SK-N-SH (cell line): ENCODE results near the gene VPS26A. TPM values are rescaled to one million over a fixed set of nuclear protein-coding genes. Genes with fewer than 3 reads are reported as not detected.

ENCODE experiments used
- CTCF ChIA-PET: fragments of 300-600, 350-600 bp; formaldehyde crosslinking; extraction: SDS; loops from one replicate; lab custom pipeline; 2021; lab: Yijun Ruan, JAX
- POLR2A ChIA-PET: fragments of 350-600 bp; sonication (Branson Sonifier 250); formaldehyde crosslinking; extraction: SDS; loops from one replicate; lab custom pipeline; 2020; ENCODE audit warnings: antibody characterized with exemption, inconsistent platforms; lab: Yijun Ruan, JAX
- DNase-seq: peaks from one replicate; pipeline ENCODE4 v3.0.0; 2012
- H2AFZ ChIP-seq: fragments of 200-600 bp; sonication (generic); 2 replicates; pipeline ENCODE4 v1.8.1; 2016; ENCODE audit warnings: antibody characterized with exemption, mild to moderate bottlenecking, low read depth
- H3F3A ChIP-seq: fragments of 200-600 bp; sonication (generic); replicated peaks from 2 replicates; pipeline ENCODE3; 2016; ENCODE audit warnings: antibody characterized with exemption, mild to moderate bottlenecking; ENCODE audit not compliant: insufficient read depth
- H3K27ac ChIP-seq, 2 experiments: fragments of 200-500 bp in 1 of 2; fragments of 200-600 bp in 1 of 2; sonication (Bioruptor generic) in 1 of 2; sonication (generic), shearing (Covaris generic) in 1 of 2; 2 replicates each; pipeline versions ENCODE4 v1.5.1 to v1.6.1; 2014 to 2016; ENCODE audit warnings: low read depth in 2 of 2, inconsistent platforms in 1 of 2, low read length in 1 of 2, mild to moderate bottlenecking in 1 of 2, mixed read lengths in 1 of 2
- H3K27me3 ChIP-seq: fragments of 200-600 bp; sonication (generic), shearing (Covaris generic); 2 replicates; pipeline ENCODE4 v1.6.1; 2016; ENCODE audit warnings: mixed run types; ENCODE audit not compliant: insufficient read depth
- H3K36me3 ChIP-seq, 2 experiments: fragments of 200-500 bp in 1 of 2; fragments of 200-600 bp in 1 of 2; sonication (Bioruptor generic) in 1 of 2; sonication (generic) in 1 of 2; replicated peaks in 1 of 2; 2 replicates each; pipeline versions ENCODE3 to v1.5.1; 2014 to 2016; ENCODE audit warnings: low read length in 1 of 2, mild to moderate bottlenecking in 1 of 2; ENCODE audit not compliant: insufficient read depth in 2 of 2, control insufficient read depth in 1 of 2
- H3K4me1 ChIP-seq, 2 experiments: fragments of 200-500 bp in 1 of 2; fragments of 200-600 bp in 1 of 2; sonication (Bioruptor generic) in 1 of 2; sonication (generic), shearing (Covaris generic) in 1 of 2; 2 replicates each; pipeline versions ENCODE4 v1.5.1 to v1.6.1; 2014 to 2016; ENCODE audit warnings: low read depth in 1 of 2, low read length in 1 of 2, mixed run types in 1 of 2; ENCODE audit not compliant: insufficient read depth in 2 of 2, control insufficient read depth in 1 of 2
- H3K4me2 ChIP-seq: fragments of 200-600 bp; sonication (generic), shearing (Covaris generic); 2 replicates; pipeline ENCODE4 v1.6.1; 2017; ENCODE audit warnings: mixed run types
- H3K4me3 ChIP-seq, 2 experiments: fragments of 200-500 bp in 1 of 2; fragments of 200-600 bp in 1 of 2; sonication (Bioruptor generic) in 1 of 2; sonication (generic), shearing (Covaris generic) in 1 of 2; 2 replicates each; pipeline versions ENCODE4 v1.5.1 to v1.8.1; 2014 to 2016; ENCODE audit warnings: low read depth in 2 of 2, inconsistent platforms in 1 of 2, low read length in 1 of 2, mild to moderate bottlenecking in 1 of 2, mixed read lengths in 1 of 2, moderate library complexity in 1 of 2
- H3K79me2 ChIP-seq: fragments of 200-600 bp; sonication (generic); 2 replicates; pipeline ENCODE4 v1.8.1; 2017; ENCODE audit warnings: mild to moderate bottlenecking; ENCODE audit not compliant: insufficient read depth
- H3K9ac ChIP-seq: fragments of 200-600 bp; sonication (generic); 2 replicates; pipeline ENCODE4 v1.6.1; 2017; ENCODE audit warnings: mixed run types
- H3K9me2 ChIP-seq: fragments of 200-600 bp; sonication (generic); 2 replicates; pipeline ENCODE4 v1.6.1; 2017; ENCODE audit warnings: mixed run types
- H3K9me3 ChIP-seq: fragments of 200-600 bp; sonication (generic); 2 replicates; pipeline ENCODE4 v1.6.1; 2017; ENCODE audit warnings: mixed run types, mild to moderate bottlenecking, moderate library complexity
- H4K20me1 ChIP-seq: fragments of 200-600 bp; sonication (generic); 2 replicates; pipeline ENCODE4 v1.6.1; 2017; ENCODE audit warnings: mild to moderate bottlenecking, mixed run types; ENCODE audit not compliant: insufficient read depth
- CHD2 ChIP-seq: fragments of 150-350 bp; IDR thresholded peaks from 2 replicates; pipeline ENCODE4 v1.6.1; 2018; ENCODE audit warnings: low read length; ENCODE audit not compliant: partially characterized antibody
- CTCF ChIP-seq: fragments of 200-600 bp; sonication (generic); IDR thresholded peaks from 2 replicates; pipeline ENCODE4 v1.6.1; 2017; ENCODE audit warnings: antibody characterized with exemption, mild to moderate bottlenecking, moderate library complexity
- ELF1 ChIP-seq: IDR thresholded peaks from 2 replicates; pipeline ENCODE4 v1.4.0; 2012
- EZH2phosphoT487 ChIP-seq: fragments of 200-600 bp; sonication (generic); IDR thresholded peaks from 2 replicates; pipeline ENCODE4 v1.6.1; 2017; ENCODE audit warnings: low read depth, mixed run types, mild to moderate bottlenecking, antibody characterized with exemption, moderate library complexity, borderline replicate concordance
- FOXJ3 ChIP-seq: sonication (generic); formaldehyde crosslinking; IDR thresholded peaks from 2 replicates; pipeline ENCODE4 v1.5.1; 2020; ENCODE audit warnings: mild to moderate bottlenecking, missing genetic modification reagents
- GABPA ChIP-seq: IDR thresholded peaks from 2 replicates; pipeline ENCODE4 v1.4.0; 2012; ENCODE audit warnings: low read depth, mild to moderate bottlenecking
- GATA2 ChIP-seq: sonication (generic); formaldehyde crosslinking; IDR thresholded peaks from 2 replicates; pipeline ENCODE4 v1.5.0; 2020; ENCODE audit warnings: mild to moderate bottlenecking, missing genetic modification reagents
- JUND ChIP-seq: IDR thresholded peaks from 2 replicates; pipeline ENCODE4 v1.4.0; 2012
- NFIC ChIP-seq: IDR thresholded peaks from 2 replicates; pipeline ENCODE4 v1.4.0; 2012; ENCODE audit warnings: borderline replicate concordance
- PBX3 ChIP-seq: IDR thresholded peaks from 2 replicates; pipeline ENCODE4; 2012
- POLR2AphosphoS5 ChIP-seq: IDR thresholded peaks from 2 replicates; pipeline ENCODE4 v1.6.1; 2012; ENCODE audit warnings: low read depth, low read length
- RAD21 ChIP-seq: IDR thresholded peaks from 2 replicates; pipeline ENCODE4 v1.6.1; 2012; ENCODE audit warnings: mild to moderate bottlenecking, low read length
- REST ChIP-seq: IDR thresholded peaks from 2 replicates; pipeline ENCODE4 v1.6.1; 2012; ENCODE audit warnings: mild to moderate bottlenecking, low read depth, low read length, moderate library complexity
- SMC3 ChIP-seq: IDR thresholded peaks from 2 replicates; pipeline ENCODE4 v1.6.1; 2012; ENCODE audit warnings: low read depth, low read length, improper control_type of control experiment
- TAF1 ChIP-seq: IDR thresholded peaks from 2 replicates; pipeline ENCODE4 v1.6.1; 2012; ENCODE audit warnings: low read depth, mild to moderate bottlenecking, low read length, moderate library complexity, borderline replicate concordance
- YY1 ChIP-seq: IDR thresholded peaks from 2 replicates; pipeline ENCODE4 v1.4.0; 2012; ENCODE audit warnings: low read depth, mild to moderate bottlenecking
- ZBTB33 ChIP-seq: IDR thresholded peaks from 2 replicates; pipeline ENCODE4 v1.4.0; 2012; ENCODE audit warnings: low read depth, borderline replicate concordance
- WGBS: methylation state at CpG from one replicate; pipeline ENCODE4 v1.1.6; 2017; ENCODE audit warnings: low lambda C conversion rate; 5-methylcytosine and 5-hydroxymethylcytosine counted together
- polyA plus RNA-seq, 3 experiments: library from polyadenylated mRNA; depleted of rRNA; stranded (reverse); fragments of >200 nt; gene quantifications; 2 replicates each; pipeline ENCODE4 v1.2.3, GENCODE V29; 2012

VPS26A gene
- polyA plus RNA-seq, 1 of the 3 experiments (the other 2 are of a cell fraction), result 10.6 TPM

GRCh38 chr10:69182005-69182404, 58.0 kb downstream of the VPS26A start:
- Histone ChIP-seq H3K27me3 (no peaks in the 10 kb centered on the region), H3K9ac (no peak overlapping the region), H3K36me3 (peaks cover 10 to 16% of the 10 kb centered on the region in 2 experiments)
- POLR2A ChIA-PET, result no interaction called here
- TF ChIP-seq NFIC (no peak), JUND (no peak), YY1 (no peak), REST (no peak), SMC3 (no peak), FOXJ3 (CRISPR knock-in tag) (no peak), POLR2AphosphoS5 (no peak), ELF1 (no peak), PBX3 (no peak), GATA2 (CRISPR knock-in tag) (no peak), CTCF (no peak), GABPA (no peak), TAF1 (no peak), EZH2phosphoT487 (no peak), ZBTB33 (no peak), CHD2 (no peak), RAD21 (no peak)
- TF ChIP-seq, all 33 proteins: peak for 0
- CTCF ChIA-PET, result no interaction called here
- 98% methylated on average over 4 of the region's 4 CpGs for WGBS
- no peaks in the 10 kb centered on the region for H3F3A ChIP-seq
- H3K9me3 ChIP-seq, result no peaks in the 10 kb centered on the region
- H3K79me2 ChIP-seq, result peaks cover 67% of the 10 kb centered on the region
- H3K4me1 ChIP-seq, result peaks cover 0 to 9% of the 10 kb centered on the region in 2 experiments; a peak in 2 of 4 replicates
- H3K4me3 ChIP-seq, result no peak overlapping the region
- H4K20me1 ChIP-seq, result no peaks in the 10 kb centered on the region
- no peak overlapping the region for H2AFZ ChIP-seq
- no peak for DNase-seq
- H3K9me2 ChIP-seq, result no peaks in the 10 kb centered on the region
- H3K27ac ChIP-seq, result no peak overlapping the region
- no peak overlapping the region for H3K4me2 ChIP-seq
